ENCODE data around the gene APPL1.

- no peak for TF ChIP-seq POLR2AphosphoS5 (IDR thresholded peaks at IDR 0.05; ENCODE audit: low read depth, low read length)
- no peak for TF ChIP-seq POLR2A (IDR thresholded peaks at IDR 0.05; ENCODE audit: low read depth, low read length)
- no peak for TF ChIP-seq SPI1 (IDR thresholded peaks at IDR 0.05; ENCODE audit: low read depth, low read length)
- no peak for TF ChIP-seq POU2F2 (IDR thresholded peaks at IDR 0.05; ENCODE audit: low read depth, low read length)
- no peak for TF ChIP-seq TAF1 (IDR thresholded peaks at IDR 0.05; ENCODE audit: low read depth, low read length)
- no peak for TF ChIP-seq PAX5 (IDR thresholded peaks at IDR 0.05; ENCODE audit: insufficient read depth, low read length, severe bottlenecking)
These were observed 64.8 kb downstream of the APPL1 start, which contains the start of gene ASB14 for GRCh38 chr3:57292159-57292896.
